CD4-positive, alpha-beta T cell treated with Interleukin-4 for 1 hour (primary cell): ENCODE results near the gene YY1.
A peak's percentile ranks its signal among the peaks of the same experiment; 100 is the strongest.
"Not testable (repeated sequence)": the region's sequence is repeated elsewhere in the genome, so short reads cannot be mapped to it uniquely, and the experiment has no call there.

Experiments
- DNase-seq, 2 donors: peaks; one replicate each; pipeline ENCODE4 v3.0.0-alpha.2; 2020 to 2022

The YY1 gene

DNA sequence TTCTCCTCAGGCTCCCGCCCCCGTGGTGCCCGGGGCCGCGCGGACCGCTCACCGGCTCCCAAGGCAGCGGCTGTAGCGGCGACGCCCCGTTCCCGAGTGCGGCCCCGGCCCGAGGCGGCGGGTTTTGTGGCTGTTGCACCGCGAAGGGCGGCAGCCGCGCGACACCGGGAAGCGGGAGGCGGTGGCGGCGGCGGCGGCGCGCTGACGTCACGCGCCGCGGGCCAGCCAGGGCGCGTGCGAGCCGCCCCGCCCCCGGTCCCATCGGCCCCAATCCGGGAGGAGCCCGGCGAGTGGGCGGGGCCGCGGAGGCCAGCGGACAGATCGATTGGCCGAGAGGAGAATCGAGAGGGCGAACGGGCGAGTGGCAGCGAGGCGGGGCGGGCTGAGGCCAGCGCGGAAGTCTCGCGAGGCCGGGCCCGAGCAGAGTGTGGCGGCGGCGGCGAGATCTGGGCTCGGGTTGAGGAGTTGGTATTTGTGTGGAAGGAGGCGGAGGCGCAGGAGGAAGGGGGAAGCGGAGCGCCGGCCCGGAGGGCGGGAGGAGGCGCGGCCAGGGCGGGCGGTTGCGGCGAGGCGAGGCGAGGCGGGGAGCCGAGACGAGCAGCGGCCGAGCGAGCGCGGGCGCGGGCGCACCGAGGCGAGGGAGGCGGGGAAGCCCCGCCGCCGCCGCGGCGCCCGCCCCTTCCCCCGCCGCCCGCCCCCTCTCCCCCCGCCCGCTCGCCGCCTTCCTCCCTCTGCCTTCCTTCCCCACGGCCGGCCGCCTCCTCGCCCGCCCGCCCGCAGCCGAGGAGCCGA, at the start of gene YY1:
TSS of gene YY1 (plus strand) at position 726 of the 792 bp plus-strand sequence. CDS start 101 bp downstream, outside the sequence.
- peak; percentile 99 for DNase-seq

DNA sequence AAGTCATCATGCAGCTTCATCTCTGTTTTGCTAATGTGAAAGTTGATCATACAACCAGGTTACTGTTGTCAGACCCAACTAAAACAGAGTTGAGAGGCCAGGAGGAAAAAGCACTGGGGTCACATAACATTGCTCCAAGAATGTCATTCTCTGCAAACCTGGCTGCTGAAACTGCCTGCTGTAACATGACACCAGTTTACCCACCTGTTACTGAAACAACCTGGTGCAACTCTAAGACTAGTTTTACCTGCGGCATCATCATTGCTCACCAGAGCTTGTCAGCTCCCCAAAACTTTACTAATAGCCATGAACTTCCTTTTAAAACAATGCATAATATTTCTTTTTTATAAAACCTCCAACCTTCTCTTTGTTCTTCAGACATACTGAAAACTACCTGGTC, 48.8 kb upstream of the YY1 start:
- no peak for DNase-seq

DNA sequence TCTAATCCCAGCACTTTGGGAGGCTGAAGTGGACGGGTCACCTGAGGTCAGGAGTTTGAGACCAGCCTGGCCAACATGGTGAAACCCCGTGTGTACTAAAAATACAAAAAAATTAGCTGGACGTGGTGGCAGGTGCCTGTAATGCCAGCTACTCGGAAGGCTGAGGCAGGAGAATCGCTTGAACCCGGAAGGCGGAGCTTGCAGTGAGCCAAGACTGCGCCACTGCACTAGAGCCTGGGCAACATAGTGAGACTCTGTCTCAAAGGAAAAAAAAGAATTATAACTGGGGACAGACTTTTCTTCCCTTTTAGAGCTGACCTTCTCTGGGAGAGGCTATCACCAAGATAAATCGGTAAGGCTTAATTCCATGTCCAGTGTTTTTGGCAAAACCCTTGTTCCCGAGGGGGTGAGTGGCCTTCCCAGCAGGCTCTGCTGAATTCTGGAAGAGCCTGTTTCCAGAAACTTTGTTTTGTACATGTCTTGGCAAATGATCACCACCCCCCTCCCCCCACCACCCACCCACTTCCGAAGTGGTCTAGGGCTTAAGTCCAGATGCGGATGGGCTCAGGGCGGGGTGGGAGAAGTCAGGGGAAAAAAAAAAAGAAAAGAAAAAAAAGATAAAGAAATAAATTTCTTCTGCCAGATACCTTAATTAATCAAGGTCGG, 47.2 kb upstream of the YY1 start:
- DNase-seq: no peak

DNA sequence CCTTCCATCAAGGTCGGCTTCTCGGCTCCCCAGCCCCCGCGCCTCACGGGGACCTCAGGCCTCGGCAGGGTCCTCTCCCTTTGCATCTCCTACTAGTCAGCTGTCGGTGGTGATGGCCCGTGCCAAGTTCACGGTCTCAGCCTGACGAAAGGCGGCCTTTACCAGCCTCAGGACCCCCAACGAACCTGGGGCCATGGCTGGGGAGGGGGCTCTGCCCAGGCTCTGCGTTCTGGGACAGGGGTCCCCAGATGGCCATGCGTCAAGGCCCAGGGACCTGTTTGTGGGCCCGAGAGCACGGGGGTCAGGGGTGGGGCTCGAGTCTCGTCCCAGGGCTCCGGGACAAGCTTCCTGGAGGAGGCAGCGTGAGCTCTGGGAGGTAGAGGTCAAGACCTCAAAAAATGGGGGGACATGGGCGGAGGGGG, 46.7 kb upstream of the YY1 start:
- DNase-seq: no peak

GRCh38 chr14:100192672-100193416, 46.1 kb upstream of the YY1 start:
- DNase-seq: peak; percentile 99 to 100

- no peak for DNase-seq
Measured at GRCh38 chr14:100193417-100194357, 45.3 kb upstream of the YY1 start.

- no peak for DNase-seq
Measured at GRCh38 chr14:100199240-100199860, 39.6 kb upstream of the YY1 start.

DNA sequence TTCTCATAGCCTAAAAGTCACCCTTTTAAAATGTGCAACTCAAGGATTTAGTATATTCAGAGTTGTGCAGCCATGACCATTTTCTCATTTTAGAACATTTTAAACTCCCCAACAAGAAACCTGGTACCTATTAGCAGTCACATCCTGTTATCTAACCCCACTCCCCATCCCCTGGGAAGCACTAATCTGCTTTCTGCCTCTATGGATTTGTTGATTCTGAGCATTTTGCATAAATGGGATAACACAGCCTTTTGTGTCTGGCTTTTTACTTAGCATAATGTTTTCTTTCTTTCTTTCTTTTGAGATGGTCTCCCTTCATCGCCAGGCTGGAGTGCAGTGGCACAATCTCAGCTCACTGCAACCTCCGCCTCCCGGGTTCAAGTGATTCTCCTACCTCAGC, 38.6 kb upstream of the YY1 start:
- no peak for DNase-seq

- no peak for DNase-seq
Measured at GRCh38 chr14:100201701-100202100, 37.2 kb upstream of the YY1 start.

- no peak for DNase-seq
Measured at GRCh38 chr14:100202712-100203111, 36.2 kb upstream of the YY1 start.

DNA sequence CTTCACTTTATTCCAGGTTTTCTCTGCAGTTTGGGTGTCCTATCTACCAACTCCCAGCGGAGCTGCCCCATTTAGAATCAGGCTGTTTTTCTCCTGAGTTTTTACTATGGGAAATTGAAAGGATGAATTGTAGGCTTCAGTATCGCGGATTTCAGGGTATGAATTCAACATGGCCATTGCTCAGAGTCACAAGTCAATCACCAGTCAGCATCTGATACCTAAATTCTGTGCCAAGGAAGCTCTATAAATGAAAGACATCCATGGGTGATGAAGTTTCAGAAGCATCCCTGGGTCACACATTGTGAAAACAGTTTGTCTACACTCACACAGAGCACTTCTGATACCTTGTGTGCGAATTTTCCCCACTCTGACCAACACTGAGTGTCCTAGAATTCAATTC, 35.8 kb upstream of the YY1 start:
- DNase-seq: no peak

- no peak for DNase-seq
Measured at GRCh38 chr14:100203962-100204834, 34.7 kb upstream of the YY1 start.

- not testable (repeated sequence) for DNase-seq
Measured at GRCh38 chr14:100204835-100205167, 34.1 kb upstream of the YY1 start.

DNA sequence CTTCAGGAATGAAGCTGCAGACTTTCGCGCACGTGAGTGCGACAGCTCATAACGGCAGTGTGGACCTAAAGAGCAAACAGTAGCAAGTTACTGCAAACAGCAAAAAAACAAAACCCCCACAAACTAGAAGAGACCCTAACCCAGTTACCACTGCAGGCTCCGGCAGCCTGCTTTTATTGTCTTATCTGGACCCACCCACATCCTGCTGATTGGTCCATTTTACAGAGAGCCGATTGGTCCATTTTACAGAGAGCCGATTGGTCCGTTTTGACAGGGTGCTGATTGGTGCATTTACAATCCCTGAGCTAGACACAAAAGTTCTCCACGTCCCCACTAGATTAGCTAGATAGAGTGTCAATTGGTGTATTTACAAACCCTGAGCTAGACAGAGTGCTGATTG, 31.4 kb upstream of the YY1 start:
- not testable (repeated sequence) for DNase-seq

DNA sequence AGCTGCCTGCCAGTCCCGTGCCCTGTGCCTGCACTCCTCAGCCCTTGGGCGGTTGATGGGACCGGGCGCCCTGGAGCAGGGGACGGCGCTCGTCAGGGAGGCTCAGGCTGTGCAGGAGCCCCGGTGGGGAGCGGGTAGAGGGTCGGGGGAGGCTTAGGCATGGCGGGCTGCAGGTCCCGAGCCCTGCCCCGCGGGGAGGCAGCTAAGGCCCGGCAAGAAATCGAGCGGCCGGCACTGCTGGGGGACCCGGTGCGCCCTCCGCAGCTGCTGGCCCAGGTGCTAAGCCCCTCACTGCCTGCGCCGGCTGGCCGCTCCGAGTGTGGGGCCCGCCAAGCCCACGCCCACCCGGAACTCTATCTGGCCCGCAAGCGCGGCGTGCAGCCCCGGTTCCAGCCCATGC, 30.8 kb upstream of the YY1 start:
- not testable (repeated sequence) for DNase-seq

DNA sequence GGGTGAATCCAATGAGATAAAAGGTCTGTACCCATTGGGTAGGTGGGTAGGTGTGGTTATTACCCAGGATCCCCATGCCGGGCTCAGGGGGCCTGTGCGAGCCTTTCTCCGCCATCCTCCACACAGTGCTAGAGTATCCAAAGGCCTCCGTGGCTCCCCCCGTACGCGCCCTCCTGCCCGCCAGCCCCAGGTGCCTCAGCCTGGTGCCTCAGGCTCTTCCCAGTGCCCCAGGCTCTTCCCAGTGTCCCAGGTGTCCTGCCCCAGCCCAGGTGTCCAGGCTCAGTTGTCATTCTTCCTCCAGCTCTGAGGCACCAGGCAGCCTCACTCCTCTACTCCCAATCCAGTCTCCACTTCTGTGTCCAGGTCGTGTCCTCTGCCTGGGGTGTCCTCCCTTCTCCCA, 27.6 kb upstream of the YY1 start:
- DNase-seq: no peak

- no peak for DNase-seq
Measured at GRCh38 chr14:100211893-100212292, 27.1 kb upstream of the YY1 start.

DNA sequence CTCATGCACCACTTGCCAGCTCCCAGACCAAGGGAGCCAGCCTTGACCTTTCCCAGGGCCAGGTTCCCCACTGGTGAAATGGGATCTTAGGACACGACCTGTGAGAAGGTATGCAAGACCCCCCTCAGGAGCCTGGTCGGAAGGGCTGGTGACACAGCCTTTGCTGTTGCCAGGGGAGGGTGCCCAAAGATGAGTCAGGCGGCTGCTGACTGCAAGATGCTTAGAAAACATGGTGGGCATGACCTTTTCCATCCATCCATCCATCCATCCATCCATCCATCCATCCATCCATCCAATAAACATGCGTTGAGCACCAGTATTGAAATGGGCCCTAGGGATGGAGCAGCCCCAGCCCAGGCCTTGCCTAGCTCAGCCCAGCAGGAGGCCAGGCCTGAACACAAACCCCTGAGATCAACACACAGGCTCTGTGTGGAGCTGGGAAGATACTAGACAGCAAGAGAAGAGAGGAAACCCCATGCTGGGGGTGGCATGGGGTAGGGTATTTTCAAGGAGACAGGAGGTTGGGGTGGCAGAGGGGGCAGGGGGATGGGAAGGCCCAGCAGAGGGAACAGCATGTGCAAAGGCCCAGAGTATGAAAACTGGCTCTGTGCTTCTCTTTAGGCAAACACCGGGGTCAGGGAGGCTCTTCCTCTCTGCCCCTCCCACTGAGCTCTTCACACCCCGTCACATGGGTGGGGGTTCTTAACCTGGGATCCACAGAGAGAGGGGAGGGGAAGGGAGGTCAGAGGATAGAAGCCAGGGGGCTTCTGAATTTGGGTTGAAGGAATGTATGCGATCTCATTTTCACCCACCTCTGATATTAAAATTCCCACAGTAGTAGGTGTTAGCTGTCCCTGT, 26.2 kb upstream of the YY1 start:
- no peak for DNase-seq

GRCh38 chr14:100213587-100213955, 25.4 kb upstream of the YY1 start:
- DNase-seq: no peak
